H1 (cell line): ENCODE results near the gene MTR. TPM values are rescaled to one million over a fixed set of nuclear protein-coding genes. Genes with fewer than 3 reads are reported as not detected.
"Not testable (repeated sequence)": the region's sequence is repeated elsewhere in the genome, so short reads cannot be mapped to it uniquely, and the experiment has no call there.

Experiments used
- CTCF ChIA-PET: fragments of 300-600 bp; sonication (Branson Sonifier 250); formaldehyde crosslinking; loops from one replicate; lab custom pipeline; 2021; ENCODE audit not compliant: partially characterized antibody; lab: Charles Lee
- POLR2A ChIA-PET: fragments of 300-600 bp; sonication (Branson Sonifier 250); formaldehyde crosslinking; loops from one replicate; lab custom pipeline; 2021; ENCODE audit warnings: inconsistent platforms; ENCODE audit not compliant: partially characterized antibody; lab: Charles Lee
- DNase-seq, 2 experiments: peaks; one replicate each; pipeline versions ENCODE4 v3.0.0 to v3.0.0-alpha.2; 2010 to 2022; ENCODE audit warnings: low spot score in 2 of 2, low read depth in 1 of 2, mixed read lengths in 1 of 2
- FAIRE-seq: peaks from 2 replicates; lab custom pipeline; 2011; peaks lifted over from hg19 to GRCh38; lab: Jason Lieb, UNC
- H2AFZ ChIP-seq: 2 replicates; pipeline ENCODE4 v1.8.1; 2012; ENCODE audit warnings: low read length, inconsistent platforms
- H2AK5ac ChIP-seq: 2 replicates; pipeline ENCODE4 v1.6.1; 2013; ENCODE audit warnings: low read depth, low read length
- H2BK120ac ChIP-seq: replicated peaks from 2 replicates; pipeline ENCODE3; 2013; ENCODE audit warnings: low read depth, low read length, inconsistent platforms
- H2BK12ac ChIP-seq: 2 replicates; pipeline ENCODE4 v1.6.1; 2013; ENCODE audit warnings: low read depth, low read length
- H2BK15ac ChIP-seq: 2 replicates; pipeline ENCODE4 v1.6.1; 2013; ENCODE audit warnings: low read length
- H2BK20ac ChIP-seq: 2 replicates; pipeline ENCODE4 v1.6.1; 2013; ENCODE audit warnings: low read length
- H2BK5ac ChIP-seq: 2 replicates; pipeline ENCODE4 v1.6.1; 2013; ENCODE audit warnings: low read depth, low read length
- H3K14ac ChIP-seq: 2 replicates; pipeline ENCODE4 v1.6.1; 2013; ENCODE audit warnings: inconsistent platforms; ENCODE audit not compliant: insufficient read length
- H3K18ac ChIP-seq: 2 replicates; pipeline ENCODE4 v1.6.1; 2013; ENCODE audit warnings: low read length; ENCODE audit errors: extremely low read depth
- H3K23ac ChIP-seq: 2 replicates; pipeline ENCODE4 v1.6.1; 2013; ENCODE audit warnings: inconsistent platforms; ENCODE audit not compliant: insufficient read length
- H3K23me2 ChIP-seq: 2 replicates; pipeline ENCODE4 v1.6.1; 2013; ENCODE audit warnings: low read depth, low read length
- H3K27ac ChIP-seq: 2 replicates; pipeline ENCODE4 v1.6.1; 2011; ENCODE audit warnings: low read depth, low read length, inconsistent platforms
- H3K27me3 ChIP-seq, 4 experiments: replicated peaks in 1 of 4; 1 replicate in 1 of 4; 2 replicates in 3 of 4; pipeline versions ENCODE4 v1.6.1 to v1.8.1; 2011 to 2013; ENCODE audit warnings: low read length in 3 of 4, mild to moderate bottlenecking in 3 of 4, inconsistent platforms in 2 of 4, mixed read lengths in 2 of 4, moderate library complexity in 1 of 4; ENCODE audit not compliant: control insufficient read depth in 3 of 4, insufficient read depth in 3 of 4; ENCODE audit errors: extremely low read depth in 1 of 4
- H3K36me3 ChIP-seq, 4 experiments: 2 replicates each; pipeline versions ENCODE4 v1.6.1 to v1.8.1; 2011 to 2013; ENCODE audit warnings: mild to moderate bottlenecking in 4 of 4, low read length in 3 of 4, moderate library complexity in 2 of 4, control low read depth in 1 of 4, inconsistent platforms in 1 of 4; ENCODE audit not compliant: insufficient read depth in 4 of 4, control insufficient read depth in 2 of 4
- H3K4ac ChIP-seq: replicated peaks from 2 replicates; pipeline ENCODE3; 2013; ENCODE audit warnings: low read length, low read depth, mixed read lengths, inconsistent platforms; ENCODE audit not compliant: insufficient read length
- H3K4me1 ChIP-seq, 4 experiments: replicated peaks in 1 of 4; 1 replicate in 1 of 4; 2 replicates in 3 of 4; pipeline versions ENCODE4 v1.6.1 to v1.8.1; 2011 to 2013; ENCODE audit warnings: low read length in 3 of 4, inconsistent platforms in 2 of 4, mixed read lengths in 1 of 4; ENCODE audit not compliant: insufficient read depth in 4 of 4, control insufficient read depth in 3 of 4
- H3K4me2 ChIP-seq, 2 experiments: 2 replicates each; pipeline versions ENCODE4 v1.6.1 to v1.8.1; 2011 to 2013; ENCODE audit warnings: low read depth in 2 of 2, low read length in 2 of 2, control low read depth in 1 of 2, inconsistent platforms in 1 of 2, mild to moderate bottlenecking in 1 of 2; ENCODE audit not compliant: insufficient read depth in 1 of 2
- H3K4me3 ChIP-seq, 4 experiments: fragments of 200-600, 300-600 bp in 1 of 4; sonication (generic), shearing (Covaris generic), sonication (Bioruptor Twin) in 1 of 4; 2 replicates each; pipeline versions ENCODE4 v1.5.1 to v1.8.1; 2011 to 2016; ENCODE audit warnings: low read length in 4 of 4, low read depth in 3 of 4, control low read depth in 2 of 4, inconsistent platforms in 2 of 4, mild to moderate bottlenecking in 2 of 4, mixed read lengths in 1 of 4, moderate library complexity in 1 of 4; ENCODE audit not compliant: insufficient read depth in 2 of 4; ENCODE audit errors: extremely low read depth in 1 of 4
- H3K56ac ChIP-seq: replicated peaks from 2 replicates; pipeline ENCODE3; 2013; ENCODE audit warnings: low read depth, mild to moderate bottlenecking, mixed read lengths, low read length, inconsistent platforms; ENCODE audit not compliant: insufficient read length
- H3K79me1 ChIP-seq: 2 replicates; pipeline ENCODE4 v1.6.1; 2013; ENCODE audit warnings: low read depth, low read length, control low read depth
- H3K79me2 ChIP-seq, 2 experiments: 2 replicates each; pipeline versions ENCODE4 v1.6.1 to v1.8.1; 2012 to 2013; ENCODE audit warnings: low read length in 2 of 2, mild to moderate bottlenecking in 2 of 2, inconsistent platforms in 1 of 2; ENCODE audit not compliant: insufficient read depth in 2 of 2, control insufficient read depth in 1 of 2
- H3K9ac ChIP-seq, 4 experiments: replicated peaks in 1 of 4; 1 replicate in 1 of 4; 2 replicates in 3 of 4; pipeline versions ENCODE4 v1.6.1 to v1.8.1; 2011 to 2013; ENCODE audit warnings: low read depth in 3 of 4, low read length in 3 of 4, control low read depth in 2 of 4, mild to moderate bottlenecking in 2 of 4, moderate library complexity in 2 of 4, inconsistent platforms in 1 of 4; ENCODE audit errors: extremely low read depth in 1 of 4
- H3K9me3 ChIP-seq, 2 experiments: 2 replicates each; pipeline versions ENCODE4 v1.6.1 to v1.8.1; 2012 to 2013; ENCODE audit warnings: mild to moderate bottlenecking in 2 of 2, moderate library complexity in 2 of 2, control low read depth in 1 of 2, inconsistent platforms in 1 of 2, low read depth in 1 of 2, low read length in 1 of 2, mixed read lengths in 1 of 2; ENCODE audit not compliant: insufficient read depth in 2 of 2
- H4K20me1 ChIP-seq, 2 experiments: replicated peaks in 1 of 2; 2 replicates each; pipeline versions ENCODE3 to v1.8.1; 2011 to 2013; ENCODE audit warnings: inconsistent platforms in 2 of 2, low read length in 2 of 2, mild to moderate bottlenecking in 1 of 2; ENCODE audit not compliant: insufficient read depth in 2 of 2, control insufficient read depth in 1 of 2
- H4K5ac ChIP-seq: 2 replicates; pipeline ENCODE4 v1.6.1; 2013; ENCODE audit warnings: low read length, low read depth, mixed read lengths, inconsistent platforms; ENCODE audit not compliant: insufficient read length
- H4K8ac ChIP-seq: 2 replicates; pipeline ENCODE4 v1.8.0; 2013; ENCODE audit warnings: mild to moderate bottlenecking, moderate library complexity, low read length, inconsistent platforms; ENCODE audit not compliant: insufficient read depth; ENCODE audit errors: extremely low read depth
- H4K91ac ChIP-seq: replicated peaks from 2 replicates; pipeline ENCODE3; 2013; ENCODE audit warnings: low read length, mixed read lengths, inconsistent platforms; ENCODE audit not compliant: insufficient read length
- EZH2 ChIP-seq: fragments of 200-600 bp; sonication (generic); IDR thresholded peaks from 2 replicates; pipeline ENCODE4 v1.7.1; 2012; ENCODE audit warnings: low read depth, mild to moderate bottlenecking, moderate library complexity, low read length, inconsistent platforms; ENCODE audit not compliant: severe bottlenecking
- KDM5A ChIP-seq: fragments of 200-600 bp; IDR thresholded peaks from 2 replicates; pipeline ENCODE4 v1.7.1; 2012; ENCODE audit warnings: mild to moderate bottlenecking, low read length, inconsistent platforms, mixed read lengths
- POLR2AphosphoS5 ChIP-seq: IDR thresholded peaks from 2 replicates; pipeline ENCODE4 v1.6.1; 2011; ENCODE audit warnings: low read depth, low read length
- SP1 ChIP-seq: IDR thresholded peaks from 2 replicates; pipeline ENCODE4 v1.6.1; 2011; ENCODE audit warnings: low read depth, low read length
- WGBS, 2 experiments: shearing (Covaris generic) in 1 of 2; methylation state at CpG; one replicate each; pipeline versions ENCODE4 v1.1.6 to v1.1.7; 2013 to 2015; ENCODE audit warnings: low lambda C conversion rate in 2 of 2, mixed read lengths in 2 of 2, inconsistent platforms in 1 of 2, low coverage in 1 of 2, missing lambda C conversion rate in 1 of 2; ENCODE audit not compliant: insufficient replicate concordance in 2 of 2, insufficient coverage in 1 of 2, insufficient read length in 1 of 2; ENCODE audit errors: extremely low coverage in 1 of 2, missing lambda C conversion rate in 1 of 2; 5-methylcytosine and 5-hydroxymethylcytosine counted together
- polyA plus RNA-seq, 7 experiments: library from polyadenylated mRNA; depleted of rRNA in 3 of 7; stranded (reverse) in 5 of 7; unstranded in 2 of 7; fragments of >200 nt in 5 of 7; fragments of 200-250 nt in 2 of 7; gene quantifications; 1 replicate in 5 of 7; 2 replicates in 1 of 7; 4 replicates in 1 of 7; pipeline versions ENCODE4 v1.2.1 to v1.2.3, GENCODE V29; 2011 to 2013; ENCODE audit warnings: missing spikeins in 2 of 7, mixed read lengths in 2 of 7
- total RNA-seq: library from RNA; stranded (reverse); fragmentation: NEBNext Ultra II Directional; extraction: Animal tissue kit (Norgen Biotek cat#: 25700); gene quantifications from 2 replicates; pipeline ENCODE4 v1.2.1, GENCODE V29; 2021

The MTR gene
- total and polyA plus RNA-seq, 2 of the 8 experiments (the other 6 are each of a cell fraction or from before 2014, with no cell fraction given): 4.8 to 27.4 TPM

DNA sequence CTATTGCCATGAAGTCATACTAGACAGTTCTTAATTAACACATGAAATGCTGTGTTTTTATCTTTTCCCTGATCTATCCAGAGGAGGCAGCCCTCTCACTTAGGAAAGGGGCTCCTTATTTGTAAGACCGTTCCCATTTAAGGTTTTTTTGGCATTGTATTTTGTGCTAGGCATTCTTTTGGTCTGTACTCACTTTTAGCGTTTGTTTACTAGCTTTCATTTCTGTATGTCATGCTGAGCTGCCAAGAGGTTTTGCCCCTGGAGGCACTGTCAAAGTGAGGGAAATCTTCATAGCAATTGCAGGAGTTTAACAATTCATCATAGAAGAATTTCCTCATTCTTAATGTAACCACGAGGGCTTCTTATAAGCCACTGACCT lies 59.5 kb downstream of the MTR start (continued):
- TF ChIP-seq EZH2: no peak
- no peak for TF ChIP-seq POLR2AphosphoS5
- no peak for TF ChIP-seq SP1
- no peak for TF ChIP-seq KDM5A

DNA sequence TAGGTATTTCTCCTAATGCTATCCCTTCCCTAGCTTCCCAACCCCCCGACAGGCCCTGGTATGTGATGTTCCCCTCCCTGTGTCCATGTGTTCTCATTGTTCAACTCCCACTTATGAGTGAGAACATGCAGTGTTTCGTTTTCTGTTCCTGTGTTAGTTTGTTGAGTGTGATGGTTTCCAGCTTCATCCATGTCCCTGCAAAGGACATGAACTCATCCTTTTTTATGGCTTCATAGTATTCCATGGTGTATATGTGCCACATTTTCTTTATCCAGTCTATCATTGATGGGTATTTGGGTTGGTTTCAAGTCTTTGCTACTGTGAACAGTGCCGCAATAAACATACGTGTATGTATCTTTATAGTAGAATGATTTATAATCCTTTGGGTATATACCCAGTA lies 61.6 kb downstream of the MTR start:
- H3K27ac ChIP-seq, FAIRE-seq, H3K4me1 ChIP-seq, H2BK12ac ChIP-seq, H2AFZ ChIP-seq, H3K79me2 ChIP-seq, H3K56ac ChIP-seq, H3K18ac ChIP-seq, H3K9ac ChIP-seq, CTCF ChIA-PET, H3K23ac ChIP-seq, H3K79me1 ChIP-seq, H4K5ac ChIP-seq, H3K4me3 ChIP-seq, H4K91ac ChIP-seq, H3K14ac ChIP-seq, H2BK120ac ChIP-seq, POLR2A ChIA-PET, H4K8ac ChIP-seq, H3K23me2 ChIP-seq, H2BK20ac ChIP-seq, H3K27me3 ChIP-seq, H3K9me3 ChIP-seq, H2BK15ac ChIP-seq, H2BK5ac ChIP-seq, H3K4me2 ChIP-seq, H2AK5ac ChIP-seq, DNase-seq, H3K4ac ChIP-seq, H4K20me1 ChIP-seq: not testable (repeated sequence)
- 98% methylated on average over 4 of the region's 4 CpGs; no CpG with 5 or more reads in 1 of the 2 experiments for WGBS, 2 experiments
- peaks cover 0 to 14% (median 6%) of the 10 kb centered on the region in 4 experiments; a peak in 5 of 8 replicates for H3K36me3 ChIP-seq
